Stimulated activated naive CD4-positive, alpha-beta T cell (primary cell): ENCODE data around the gene BBOF1.
"Not testable (repeated sequence)": the region's sequence is repeated elsewhere in the genome, so short reads cannot be mapped to it uniquely, and the experiment has no call there.

Source experiments
- DNase-seq, 6 experiments: peaks; one replicate each; lab custom pipeline; 2025; lab: John Stamatoyannopoulos, UW

The BBOF1 gene

GRCh38 chr14:74018586-74019407 is at the start of gene BBOF1, which contains the start of gene ENTPD5:
BBOF1 (plus strand) TSS chr14:74019349; CDS start chr14:74019479, 130 bp downstream.
ENTPD5 (minus strand) TSS chr14:74019288; CDS start chr14:73988102, 31,186 bp downstream.
- DNase-seq, result peak; percentile 78 to 88 (median 80)

- no peak for DNase-seq
Measured at GRCh38 chr14:73973497-73973896, 45.7 kb upstream of the BBOF1 start.

- DNase-seq, result no peak
Measured at GRCh38 chr14:73976125-73976524, 43.0 kb upstream of the BBOF1 start.

GRCh38 chr14:73977896-73978295 is 41.3 kb upstream of the BBOF1 start:
- no peak for DNase-seq

- no peak for DNase-seq
Measured at GRCh38 chr14:73988065-73988464, 31.1 kb upstream of the BBOF1 start.

GRCh38 chr14:73988656-73989055 is 30.5 kb upstream of the BBOF1 start:
- not testable (repeated sequence) for DNase-seq

GRCh38 chr14:73991092-73991491 is 28.1 kb upstream of the BBOF1 start:
- DNase-seq, result no peak

GRCh38 chr14:73994926-73995325 is 24.2 kb upstream of the BBOF1 start:
- DNase-seq, result not testable (repeated sequence)

- DNase-seq, result no peak
Measured at GRCh38 chr14:73995977-73996378, 23.2 kb upstream of the BBOF1 start.

- DNase-seq, result no peak
Measured at GRCh38 chr14:73996731-73997107, 22.4 kb upstream of the BBOF1 start.

- no peak for DNase-seq
Measured at GRCh38 chr14:73997108-73997943, 21.8 kb upstream of the BBOF1 start.

GRCh38 chr14:73997944-73998447 is 21.2 kb upstream of the BBOF1 start:
- DNase-seq, result no peak

- no peak for DNase-seq
Measured at GRCh38 chr14:73998726-73999125, 20.4 kb upstream of the BBOF1 start.

- not testable (repeated sequence) for DNase-seq
Measured at GRCh38 chr14:74005664-74006063, 13.5 kb upstream of the BBOF1 start.

- DNase-seq, result no peak
Measured at GRCh38 chr14:74008843-74009499, 10.2 kb upstream of the BBOF1 start.

- no peak for DNase-seq
Measured at GRCh38 chr14:74014299-74014698, 4.8 kb upstream of the BBOF1 start.

- DNase-seq, result no peak
Measured at GRCh38 chr14:74015176-74015575, 4.0 kb upstream of the BBOF1 start.

GRCh38 chr14:74015963-74016362 is 3.2 kb upstream of the BBOF1 start:
- no peak for DNase-seq

- peak in 2 of 6 experiments; percentile 14 to 53 for DNase-seq
Measured at GRCh38 chr14:74018174-74018585, 969 bp upstream of the BBOF1 start.

- peak in 1 of 6 experiments; percentile 23 for DNase-seq
Measured at GRCh38 chr14:74019408-74020137, 424 bp downstream of the BBOF1 start.

- no peak for DNase-seq
Measured at GRCh38 chr14:74022346-74022745, 3.2 kb downstream of the BBOF1 start.
